ENCODE results near the gene HECTD4. TPM values are rescaled to one million over a fixed set of nuclear protein-coding genes. Genes with fewer than 3 reads are reported as not detected.

HECTD4 gene
- total RNA-seq, 1 donor = 29.0 TPM

- Histone ChIP-seq H3K27me3 (ENCODE audit: insufficient read depth, low read length) (no peaks in the 10 kb centered on the region), H3K4me3 (ENCODE audit: insufficient read depth, low read length) (no peak overlapping the region), H3K4me1 (ENCODE audit: insufficient read depth, low read length) (no peaks in the 10 kb centered on the region), H3K79me2 (ENCODE audit: insufficient read depth, low read length) (peaks cover 35% of the 10 kb centered on the region), H3K9me3 (ENCODE audit: low read depth, low read length) (no peaks in the 10 kb centered on the region), H3K36me3 (ENCODE audit: insufficient read depth, low read length) (no peaks in the 10 kb centered on the region), H3K27ac (ENCODE audit: low read depth, low read length) (no peak overlapping the region), H2AFZ (ENCODE audit: low read length) (no peak overlapping the region), H3K4me2 (ENCODE audit: insufficient read depth, low read length) (no peak overlapping the region), H4K20me1 (ENCODE audit: insufficient read depth, low read length) (peaks cover 11% of the 10 kb centered on the region)
- no peak for DNase-seq (ENCODE audit: insufficient read length, low spot score, missing footprints)
- no peak for TF ChIP-seq CTCF (IDR thresholded peaks at IDR 0.05; ENCODE audit: extremely low read depth, low read depth, low read length)
Observed at GRCh38 chr12:112321245-112321644, 61.0 kb downstream of the HECTD4 start.

- no peak overlapping the region for H3K27ac ChIP-seq (ENCODE audit: low read depth, low read length)
- H3K4me3 ChIP-seq (ENCODE audit: insufficient read depth, low read length) = no peak overlapping the region
- H3K9me3 ChIP-seq (ENCODE audit: low read depth, low read length) = no peaks in the 10 kb centered on the region
- no peak overlapping the region for H2AFZ ChIP-seq (ENCODE audit: low read length)
- DNase-seq (ENCODE audit: insufficient read length, low spot score, missing footprints) = no peak
- H3K4me1 ChIP-seq (ENCODE audit: insufficient read depth, low read length) = no peaks in the 10 kb centered on the region
- no peaks in the 10 kb centered on the region for H3K36me3 ChIP-seq (ENCODE audit: insufficient read depth, low read length)
- peaks cover 29% of the 10 kb centered on the region for H3K79me2 ChIP-seq (ENCODE audit: insufficient read depth, low read length)
- no peak overlapping the region for H3K4me2 ChIP-seq (ENCODE audit: insufficient read depth, low read length)
- TF ChIP-seq CTCF (IDR thresholded peaks at IDR 0.05; ENCODE audit: extremely low read depth, low read depth, low read length) = no peak
- H3K27me3 ChIP-seq (ENCODE audit: insufficient read depth, low read length) = no peaks in the 10 kb centered on the region
- H4K20me1 ChIP-seq (ENCODE audit: insufficient read depth, low read length) = peaks cover 7% of the 10 kb centered on the region
Observed at GRCh38 chr12:112319395-112319794, 62.8 kb downstream of the HECTD4 start.

GRCh38 chr12:112317481-112317880 lies 64.8 kb downstream of the HECTD4 start:
- Histone ChIP-seq H3K4me1 (ENCODE audit: insufficient read depth, low read length) (no peaks in the 10 kb centered on the region), H3K4me2 (ENCODE audit: insufficient read depth, low read length) (no peak overlapping the region), H2AFZ (ENCODE audit: low read length) (no peak overlapping the region), H3K9me3 (ENCODE audit: low read depth, low read length) (no peaks in the 10 kb centered on the region), H3K27me3 (ENCODE audit: insufficient read depth, low read length) (no peaks in the 10 kb centered on the region), H3K27ac (ENCODE audit: low read depth, low read length) (no peak overlapping the region), H3K79me2 (ENCODE audit: insufficient read depth, low read length) (peaks cover 19% of the 10 kb centered on the region), H4K20me1 (ENCODE audit: insufficient read depth, low read length) (peaks cover 3% of the 10 kb centered on the region), H3K36me3 (ENCODE audit: insufficient read depth, low read length) (peaks cover 3% of the 10 kb centered on the region), H3K4me3 (ENCODE audit: insufficient read depth, low read length) (no peak overlapping the region)
- TF ChIP-seq CTCF (IDR thresholded peaks at IDR 0.05; ENCODE audit: extremely low read depth, low read depth, low read length) = no peak
- DNase-seq (ENCODE audit: insufficient read length, low spot score, missing footprints) = no peak

- no peak overlapping the region for H3K4me2 ChIP-seq (ENCODE audit: insufficient read depth, low read length)
- H3K4me3 ChIP-seq (ENCODE audit: insufficient read depth, low read length) = no peak overlapping the region
- peaks cover 3% of the 10 kb centered on the region for H4K20me1 ChIP-seq (ENCODE audit: insufficient read depth, low read length)
- no peaks in the 10 kb centered on the region for H3K9me3 ChIP-seq (ENCODE audit: low read depth, low read length)
- DNase-seq (ENCODE audit: insufficient read length, low spot score, missing footprints) = no peak
- no peaks in the 10 kb centered on the region for H3K27me3 ChIP-seq (ENCODE audit: insufficient read depth, low read length)
- TF ChIP-seq CTCF (IDR thresholded peaks at IDR 0.05; ENCODE audit: extremely low read depth, low read depth, low read length) = no peak
- H3K79me2 ChIP-seq (ENCODE audit: insufficient read depth, low read length) = peaks cover 3% of the 10 kb centered on the region
- no peak overlapping the region for H3K27ac ChIP-seq (ENCODE audit: low read depth, low read length)
- H2AFZ ChIP-seq (ENCODE audit: low read length) = no peak overlapping the region
- no peaks in the 10 kb centered on the region for H3K4me1 ChIP-seq (ENCODE audit: insufficient read depth, low read length)
- peaks cover 3% of the 10 kb centered on the region for H3K36me3 ChIP-seq (ENCODE audit: insufficient read depth, low read length)
Observed at GRCh38 chr12:112314981-112315380, 67.2 kb downstream of the HECTD4 start.
